GM19395 (cell line): ENCODE data around the gene RTTN.
"Not testable (repeated sequence)": the region's sequence is repeated elsewhere in the genome, so short reads cannot be mapped to it uniquely, and the experiment has no call there.

ENCODE experiments used
- ATAC-seq: cut with Tn5 transposase; IDR thresholded peaks from one replicate; pipeline ENCODE4 v1.9.1; 2021; ENCODE audit warnings: mild to moderate bottlenecking, moderate library complexity; ENCODE audit not compliant: unreplicated experiment

The RTTN gene

DNA sequence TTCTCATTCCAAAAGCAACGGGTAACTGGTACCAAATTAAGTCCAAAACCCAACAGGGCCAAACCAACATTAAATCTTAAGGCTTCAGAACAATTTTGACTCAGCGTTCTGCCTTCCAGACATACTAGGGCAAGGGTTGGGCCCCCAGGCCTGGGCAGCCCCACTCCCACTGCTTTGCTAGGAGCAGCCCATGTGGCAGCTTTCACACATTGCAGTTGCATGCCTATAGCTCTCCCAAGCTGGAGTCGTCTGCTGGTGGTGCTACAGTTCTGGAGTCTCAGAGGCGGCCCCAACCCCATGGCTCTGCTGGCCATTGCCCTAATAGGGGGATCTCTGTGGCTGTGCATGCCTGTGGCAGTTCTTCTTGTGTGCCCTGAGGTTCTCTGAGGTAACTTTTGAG lies 220.2 kb downstream of the RTTN start:
- no peak for ATAC-seq

DNA sequence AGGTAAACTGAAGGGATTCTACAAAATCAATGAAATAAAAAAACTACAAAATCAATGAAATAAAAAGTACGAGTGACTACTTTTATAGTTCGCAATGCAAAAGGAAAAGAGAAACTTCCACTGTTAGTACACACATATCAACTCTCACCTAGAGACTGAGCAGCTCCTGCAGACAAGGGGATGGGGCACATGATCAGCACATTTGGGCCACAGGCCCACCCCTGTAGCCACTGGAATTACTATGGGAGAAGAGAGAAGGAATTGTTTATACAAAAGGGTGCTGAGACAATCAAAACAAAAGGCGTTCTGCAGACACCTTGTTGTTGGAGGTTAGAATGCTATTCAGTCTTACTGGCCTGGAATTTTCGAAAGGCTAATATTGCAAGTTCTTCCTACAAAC lies 223.1 kb downstream of the RTTN start:
- no peak for ATAC-seq

DNA sequence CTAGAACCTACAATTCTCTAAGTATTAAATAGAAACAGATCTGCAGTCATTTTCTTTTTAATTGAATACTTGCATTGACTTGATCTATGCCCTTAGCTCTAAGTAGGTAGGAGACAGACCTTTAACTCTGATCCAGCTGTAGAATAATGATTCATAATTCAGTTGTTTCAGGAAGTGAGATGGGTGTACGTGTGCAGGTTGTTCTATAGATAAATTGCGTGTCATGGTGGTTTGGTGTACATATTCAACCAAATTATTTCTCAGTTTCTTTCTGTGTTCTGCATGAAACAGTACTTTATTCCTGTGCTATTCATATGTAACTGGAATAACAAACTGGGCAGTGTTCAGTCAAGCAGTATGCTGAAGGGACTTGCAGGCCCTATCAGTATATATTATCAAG lies 223.5 kb downstream of the RTTN start:
- peak; percentile 58 for ATAC-seq

DNA sequence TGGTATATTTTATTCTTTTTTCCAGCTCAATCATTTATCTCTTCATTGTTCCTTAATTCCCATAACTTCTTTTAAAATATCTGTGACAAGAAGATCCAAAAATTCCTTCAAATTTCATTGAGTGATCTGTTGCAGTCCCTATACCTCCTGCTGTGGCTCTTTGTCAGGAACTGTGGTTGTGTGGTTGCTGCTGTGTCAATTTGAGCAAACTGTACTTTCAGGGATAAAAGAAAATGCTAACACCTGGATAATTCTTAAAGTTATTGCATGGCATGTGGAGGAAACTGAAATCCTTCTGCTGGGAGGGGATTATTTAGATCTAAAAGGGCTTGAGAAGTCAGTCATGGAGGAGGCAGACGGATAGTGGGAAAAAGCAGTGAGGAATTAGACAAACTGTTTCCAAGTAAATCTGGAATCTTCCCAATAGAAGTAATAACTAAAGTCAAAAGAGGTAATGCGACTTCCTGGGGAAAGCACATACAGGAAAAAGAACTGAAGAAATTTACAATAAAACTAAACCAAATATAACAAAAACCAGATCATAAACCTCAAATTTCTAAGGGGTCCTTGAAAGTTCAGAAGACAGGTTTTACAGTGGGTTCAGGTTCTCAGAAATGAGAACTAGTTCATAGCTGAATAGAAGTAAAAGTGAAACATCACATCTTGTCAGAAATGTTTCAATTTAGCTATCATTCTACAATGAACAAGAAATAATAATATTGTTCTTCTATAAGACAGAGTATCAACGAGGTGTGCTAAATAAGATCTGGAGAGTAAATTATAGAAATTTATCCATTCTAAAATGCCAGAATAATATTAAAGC lies 224.3 kb downstream of the RTTN start:
- peak; percentile 39 for ATAC-seq

DNA sequence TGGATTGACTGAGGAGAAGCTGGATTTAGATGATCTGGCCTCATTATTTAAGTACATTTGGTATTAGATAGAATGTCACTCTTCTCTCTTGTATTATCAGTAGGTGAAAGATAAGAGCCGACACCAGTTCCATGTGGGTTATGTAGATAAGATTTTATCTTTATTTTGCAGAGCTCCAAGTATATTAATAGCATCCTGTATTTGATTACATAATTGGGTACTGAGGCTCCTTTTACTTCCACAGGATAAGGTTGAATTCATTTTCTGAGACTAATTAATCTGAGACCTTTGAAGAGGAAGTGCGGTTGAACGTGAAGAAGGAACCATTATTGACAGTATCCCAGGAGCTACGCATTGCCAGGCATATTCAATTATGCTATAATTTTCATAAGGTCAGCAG lies 225.0 kb downstream of the RTTN start:
- no peak for ATAC-seq

DNA sequence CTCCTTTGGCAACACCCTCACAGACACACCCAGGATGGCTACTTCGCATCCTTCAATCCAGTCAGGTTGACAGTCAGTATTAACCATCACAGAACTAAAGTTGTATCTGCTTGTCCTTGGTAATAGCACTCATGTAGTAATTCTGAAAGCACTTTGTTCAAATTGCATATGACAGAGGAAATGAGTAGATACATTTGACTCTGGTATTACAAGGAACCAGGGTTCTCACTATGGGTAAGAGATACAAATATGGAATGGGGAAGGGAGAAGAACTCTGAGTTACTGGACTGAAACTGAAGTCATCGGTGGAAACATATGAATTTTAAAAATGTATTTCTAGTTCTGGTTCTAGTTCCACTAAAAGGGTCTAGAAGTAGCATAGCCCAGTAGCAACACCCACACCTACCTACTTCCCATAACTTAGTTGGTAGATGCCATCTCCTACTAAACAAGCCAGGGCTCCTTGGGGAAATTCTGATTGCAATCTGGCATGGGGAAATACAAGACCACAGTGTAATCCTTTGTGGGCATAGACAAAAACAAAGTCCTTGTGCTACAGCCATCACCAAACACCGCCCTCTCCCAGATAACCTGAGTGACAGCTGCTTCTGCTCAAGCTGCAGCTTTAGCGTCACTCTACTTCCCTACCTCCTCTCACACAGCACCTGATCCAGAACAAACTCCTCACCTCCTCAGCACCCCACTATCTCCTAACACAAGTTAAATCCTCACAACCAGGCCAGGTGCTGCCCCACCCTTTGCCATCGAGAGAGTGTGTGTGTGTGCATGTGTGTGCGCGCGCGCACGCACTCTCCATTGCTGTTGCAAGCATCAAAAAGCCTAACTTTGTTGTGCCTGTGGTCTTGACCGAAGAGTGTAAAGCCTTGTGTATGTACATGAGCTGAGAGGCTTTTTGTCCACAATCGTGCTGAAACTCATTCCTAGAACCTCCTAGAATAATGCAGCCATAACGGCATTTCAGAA lies 226.5 kb downstream of the RTTN start:
- ATAC-seq = peak; percentile 76

DNA sequence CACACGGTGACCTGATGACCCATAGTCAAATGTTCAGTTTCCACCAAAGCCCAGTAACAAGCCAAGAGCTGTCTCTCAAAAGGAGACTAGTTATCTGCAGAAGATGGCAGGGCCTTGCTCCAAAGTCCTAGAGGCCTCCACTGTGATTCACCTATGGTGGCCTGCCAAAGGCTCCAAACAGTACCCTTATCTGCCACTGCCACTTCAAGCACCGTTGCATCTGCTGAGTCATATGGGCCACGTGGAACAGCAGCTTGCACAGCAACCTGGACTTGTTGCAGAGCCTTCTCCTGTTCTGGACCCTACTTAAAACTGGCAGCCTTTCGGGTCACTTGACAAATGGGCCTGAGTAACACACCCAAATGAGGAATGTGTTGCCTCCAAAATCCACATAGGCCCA lies 230.2 kb downstream of the RTTN start:
- not testable (repeated sequence) for ATAC-seq

DNA sequence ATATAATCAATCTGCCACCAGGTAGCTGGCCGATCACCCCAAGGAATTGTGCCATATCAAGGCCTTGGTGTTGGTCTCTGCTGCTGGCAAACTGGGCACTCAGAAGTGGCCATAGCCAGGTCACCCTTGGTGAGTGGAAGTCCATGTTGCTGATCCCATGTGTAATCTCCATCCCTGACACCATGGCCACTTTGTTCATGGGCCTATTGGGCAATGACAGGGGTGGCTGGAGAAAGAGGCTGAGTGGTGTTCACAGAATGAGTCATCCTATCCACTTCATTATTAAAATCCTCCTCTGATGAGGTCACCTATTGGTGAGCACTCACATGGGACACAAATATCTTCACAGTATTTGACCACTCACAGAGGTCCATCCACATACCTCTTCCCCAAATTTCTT lies 231.1 kb downstream of the RTTN start:
- no peak for ATAC-seq

DNA sequence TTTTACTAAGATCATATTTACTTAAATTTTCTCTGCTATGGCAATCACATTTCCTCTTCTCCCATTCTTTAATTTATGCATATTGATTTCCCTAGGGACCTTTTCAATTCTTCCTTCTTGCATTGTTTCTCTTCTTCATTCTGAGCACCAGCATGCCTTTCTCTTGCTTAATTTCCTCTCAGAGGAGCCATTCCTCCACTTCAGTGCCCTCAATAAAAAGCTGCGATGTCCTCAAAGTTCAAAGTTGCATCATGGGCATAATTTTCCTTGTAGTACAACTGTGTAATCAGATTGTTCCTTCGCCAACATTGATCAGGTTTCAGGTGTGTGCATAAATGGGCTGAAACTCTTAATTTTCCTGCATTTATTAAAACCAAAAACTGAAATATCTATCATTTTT lies 236.0 kb downstream of the RTTN start:
- no peak for ATAC-seq

DNA sequence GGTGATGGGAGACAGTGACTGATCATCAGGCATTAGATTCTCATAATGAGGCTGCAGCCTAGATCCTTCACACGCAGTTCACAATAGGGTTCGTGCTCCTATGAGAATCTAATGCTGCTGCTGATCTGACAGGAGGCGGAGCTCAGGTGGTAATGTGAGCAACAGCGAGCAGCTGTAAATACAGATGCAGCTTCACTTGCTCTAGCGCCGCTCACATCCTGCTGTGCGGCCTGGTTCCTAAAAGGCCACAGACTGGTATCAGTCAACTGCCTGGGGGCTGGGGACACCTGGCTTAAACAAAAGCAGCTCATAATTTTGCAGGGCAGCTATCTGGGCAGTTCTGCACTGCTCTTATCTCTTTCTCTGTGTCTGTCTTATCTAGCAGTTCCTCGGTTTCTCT lies 237.4 kb downstream of the RTTN start:
- peak; percentile 97 for ATAC-seq

DNA sequence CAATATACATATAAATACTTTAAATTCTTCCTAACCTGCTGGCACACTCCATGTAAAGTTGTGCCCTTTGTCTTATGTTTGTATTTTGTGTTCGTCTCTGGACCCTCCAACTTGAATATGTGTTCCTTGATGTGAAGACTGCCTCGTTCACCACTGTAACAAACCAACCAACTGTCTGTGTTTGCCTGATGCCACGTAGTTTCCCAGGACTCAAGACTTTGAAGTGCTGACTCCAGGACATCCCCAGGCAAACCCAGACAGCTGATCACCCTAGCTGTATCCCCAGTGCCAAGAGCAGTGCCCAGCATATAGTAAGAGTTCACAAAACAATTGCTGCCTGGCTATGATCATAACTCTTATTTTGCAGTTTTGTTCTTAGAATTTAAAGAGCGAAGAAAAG lies 242.3 kb downstream of the RTTN start:
- ATAC-seq = no peak

DNA sequence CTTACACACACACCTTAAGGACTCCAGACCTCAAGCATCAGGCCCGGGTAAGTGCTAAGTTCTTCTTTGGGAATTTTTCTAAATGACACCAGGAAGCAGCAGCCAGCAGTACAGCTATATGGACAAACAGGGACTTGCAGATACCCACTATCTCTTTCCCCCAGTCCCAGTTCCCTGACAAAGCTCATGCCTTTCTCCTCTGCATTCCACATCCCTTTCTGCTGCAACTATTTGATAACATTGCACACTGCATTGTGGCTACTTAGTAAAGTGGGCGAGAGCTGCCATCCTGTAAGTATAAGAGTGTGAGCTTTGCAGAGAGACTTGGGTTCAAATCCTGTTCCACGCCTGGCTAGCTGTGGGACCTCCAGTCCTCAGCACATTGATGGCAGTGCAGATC lies 243.8 kb downstream of the RTTN start:
- ATAC-seq = no peak

DNA sequence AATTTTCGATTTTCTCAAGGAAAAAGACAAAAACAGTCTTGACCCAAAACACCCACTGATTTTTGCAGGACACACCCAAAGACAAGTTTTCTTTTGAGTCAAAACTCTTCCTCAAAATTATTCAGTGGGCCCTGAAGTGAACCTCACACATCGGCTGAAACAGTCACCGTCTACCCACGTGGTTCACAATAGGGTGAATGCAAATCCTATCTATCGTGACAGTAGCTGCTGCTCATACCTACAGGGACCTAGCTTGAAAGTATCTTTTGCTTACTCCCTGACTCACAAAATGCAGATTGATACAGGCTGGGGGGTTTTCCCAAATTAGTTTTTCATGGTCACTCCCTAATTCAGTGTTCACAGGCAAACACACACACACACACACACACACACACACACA lies 247.1 kb downstream of the RTTN start:
- peak; percentile 54 for ATAC-seq

DNA sequence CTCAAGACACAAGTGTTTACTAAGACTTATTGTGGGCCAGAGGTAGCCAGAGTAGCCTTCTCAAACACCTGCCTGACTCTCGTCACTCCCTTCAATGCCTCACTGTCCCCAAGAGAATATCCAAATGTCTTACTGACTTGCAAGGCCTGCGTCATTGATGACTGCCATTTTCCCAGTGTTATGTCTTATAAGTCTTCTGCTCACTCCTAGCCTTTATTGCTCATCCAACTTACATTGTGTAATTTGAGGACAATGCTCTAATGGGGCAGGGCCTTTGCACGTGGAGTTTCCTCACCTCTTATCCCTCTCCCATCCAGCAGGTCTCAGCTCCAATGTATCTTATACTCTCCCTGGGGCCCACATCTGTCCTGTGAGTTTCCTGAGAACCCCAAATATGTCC lies 247.7 kb downstream of the RTTN start:
- ATAC-seq = no peak

DNA sequence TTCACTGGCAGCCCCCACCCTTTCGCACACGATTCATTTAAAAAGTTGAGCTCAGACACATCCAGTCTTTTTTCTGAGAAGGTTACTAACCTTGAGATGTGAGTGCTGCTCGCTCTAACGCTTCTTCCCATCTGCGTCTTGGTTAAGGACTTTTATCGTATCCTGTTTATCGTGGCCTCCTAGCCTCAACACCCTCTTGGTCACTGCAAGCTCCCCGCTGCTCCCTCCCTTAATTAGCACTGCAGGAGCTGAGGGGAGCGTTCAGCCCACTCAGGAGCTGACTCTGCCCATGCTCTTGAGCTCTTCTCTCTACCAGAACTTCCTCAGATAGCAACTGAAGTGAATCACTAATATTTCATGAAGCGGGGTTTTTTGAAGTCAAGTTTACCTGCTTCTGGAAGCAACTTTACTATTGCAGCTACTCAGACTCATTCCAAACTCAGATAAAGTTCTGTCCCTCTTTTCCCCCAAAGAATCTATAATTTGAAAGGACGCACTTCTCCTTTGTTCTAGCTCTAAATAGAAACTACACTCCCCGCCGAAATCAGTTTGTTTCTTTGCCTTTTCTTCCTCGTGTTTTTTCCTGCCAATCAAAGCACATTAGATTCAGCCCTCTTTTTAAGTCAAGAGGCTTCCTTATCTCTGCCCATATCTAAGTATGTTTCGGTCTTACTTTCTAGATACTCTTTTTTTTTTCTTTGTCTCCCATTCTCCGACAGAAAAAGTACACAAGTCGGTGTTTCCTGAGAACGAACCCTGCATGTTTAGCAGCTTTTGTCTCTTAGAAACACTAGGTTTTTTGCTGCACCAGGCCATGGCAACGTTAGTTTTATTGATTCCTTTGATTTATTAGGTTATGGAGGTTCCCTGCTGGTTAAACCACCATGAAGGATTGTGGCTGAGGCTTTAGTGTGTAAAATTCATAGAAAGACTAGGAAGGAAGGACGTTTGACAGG lies 248.5 kb downstream of the RTTN start:
- no peak for ATAC-seq

DNA sequence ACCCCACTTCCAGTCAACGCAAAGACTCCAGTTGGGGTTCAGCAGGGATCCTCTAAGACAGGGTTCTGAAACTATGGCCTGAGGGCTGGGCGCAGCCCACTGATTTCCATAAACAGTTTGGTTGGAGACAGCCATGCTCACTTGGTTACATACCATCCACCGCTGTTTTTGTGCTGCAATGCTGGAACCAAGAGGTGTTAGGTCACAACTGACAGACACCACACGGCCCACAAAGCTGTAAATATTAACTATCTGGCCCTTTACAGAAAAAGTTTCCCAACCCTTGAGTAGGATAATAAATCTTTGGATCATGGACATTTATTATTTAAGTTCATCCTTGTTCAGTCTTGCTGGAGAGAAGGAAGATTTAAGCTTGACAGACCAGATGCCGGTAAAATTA lies 249.4 kb downstream of the RTTN start:
- ATAC-seq = peak; percentile 32

DNA sequence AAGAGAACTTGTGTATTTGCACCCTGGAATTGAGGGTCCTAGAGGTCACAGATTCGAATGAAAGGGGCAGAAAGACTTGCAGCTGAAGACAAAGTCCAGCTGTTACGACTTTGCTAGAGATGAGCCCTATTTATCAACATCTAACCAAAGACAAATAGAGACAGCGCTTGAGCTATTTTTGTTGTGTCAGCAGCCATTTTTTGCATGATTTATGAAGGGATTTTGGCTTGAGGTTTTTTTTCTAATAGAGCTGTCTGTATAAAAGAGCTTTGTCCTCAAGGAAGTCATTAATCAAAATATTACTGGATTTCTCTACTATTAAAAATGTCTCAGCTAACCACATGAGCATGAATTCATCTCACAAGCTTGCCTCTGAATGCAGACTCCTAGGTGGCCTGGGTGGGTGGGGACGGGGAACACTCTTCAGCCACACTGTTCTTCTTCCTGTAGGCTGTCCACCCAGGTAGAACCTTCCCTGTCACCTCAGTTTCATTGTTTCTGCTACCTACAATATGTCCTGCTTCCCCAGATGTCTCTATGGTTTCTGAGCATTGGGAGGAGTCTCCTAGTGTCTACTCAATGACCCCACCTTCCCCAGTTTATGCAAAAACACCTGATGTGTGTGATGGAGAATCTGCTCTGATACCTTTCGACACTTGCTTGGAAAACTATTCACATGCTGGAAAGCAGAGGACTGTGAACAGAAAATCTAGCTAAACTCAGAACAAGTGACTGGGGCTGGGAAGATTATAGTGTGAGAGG lies 250.6 kb downstream of the RTTN start:
- peak; percentile 25 for ATAC-seq

DNA sequence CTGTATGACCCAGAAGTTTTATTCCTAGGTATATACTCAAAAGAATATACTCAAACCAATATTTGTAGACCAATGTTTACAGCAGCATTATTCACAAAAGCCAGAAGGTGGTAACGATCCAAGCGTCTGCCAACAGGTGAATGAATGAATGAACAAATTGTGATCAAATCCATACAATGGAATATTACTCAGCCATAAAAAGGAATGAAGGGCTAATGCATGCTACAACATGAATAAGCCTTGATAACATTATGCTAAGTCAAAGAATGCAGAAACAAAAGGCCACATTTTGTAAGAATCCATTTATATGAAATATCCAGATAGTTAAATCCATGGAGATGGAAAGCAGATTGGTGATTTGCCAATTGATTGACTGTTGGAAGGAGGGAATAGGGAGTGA lies 252.3 kb downstream of the RTTN start:
- no peak for ATAC-seq
